ENCODE measurements around the gene HK3. TPM values are rescaled to one million over a fixed set of nuclear protein-coding genes. Genes with fewer than 3 reads are reported as not detected.

The HK3 gene, protein sequence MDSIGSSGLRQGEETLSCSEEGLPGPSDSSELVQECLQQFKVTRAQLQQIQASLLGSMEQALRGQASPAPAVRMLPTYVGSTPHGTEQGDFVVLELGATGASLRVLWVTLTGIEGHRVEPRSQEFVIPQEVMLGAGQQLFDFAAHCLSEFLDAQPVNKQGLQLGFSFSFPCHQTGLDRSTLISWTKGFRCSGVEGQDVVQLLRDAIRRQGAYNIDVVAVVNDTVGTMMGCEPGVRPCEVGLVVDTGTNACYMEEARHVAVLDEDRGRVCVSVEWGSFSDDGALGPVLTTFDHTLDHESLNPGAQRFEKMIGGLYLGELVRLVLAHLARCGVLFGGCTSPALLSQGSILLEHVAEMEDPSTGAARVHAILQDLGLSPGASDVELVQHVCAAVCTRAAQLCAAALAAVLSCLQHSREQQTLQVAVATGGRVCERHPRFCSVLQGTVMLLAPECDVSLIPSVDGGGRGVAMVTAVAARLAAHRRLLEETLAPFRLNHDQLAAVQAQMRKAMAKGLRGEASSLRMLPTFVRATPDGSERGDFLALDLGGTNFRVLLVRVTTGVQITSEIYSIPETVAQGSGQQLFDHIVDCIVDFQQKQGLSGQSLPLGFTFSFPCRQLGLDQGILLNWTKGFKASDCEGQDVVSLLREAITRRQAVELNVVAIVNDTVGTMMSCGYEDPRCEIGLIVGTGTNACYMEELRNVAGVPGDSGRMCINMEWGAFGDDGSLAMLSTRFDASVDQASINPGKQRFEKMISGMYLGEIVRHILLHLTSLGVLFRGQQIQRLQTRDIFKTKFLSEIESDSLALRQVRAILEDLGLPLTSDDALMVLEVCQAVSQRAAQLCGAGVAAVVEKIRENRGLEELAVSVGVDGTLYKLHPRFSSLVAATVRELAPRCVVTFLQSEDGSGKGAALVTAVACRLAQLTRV
- total RNA-seq = 4.1 TPM

DNA sequence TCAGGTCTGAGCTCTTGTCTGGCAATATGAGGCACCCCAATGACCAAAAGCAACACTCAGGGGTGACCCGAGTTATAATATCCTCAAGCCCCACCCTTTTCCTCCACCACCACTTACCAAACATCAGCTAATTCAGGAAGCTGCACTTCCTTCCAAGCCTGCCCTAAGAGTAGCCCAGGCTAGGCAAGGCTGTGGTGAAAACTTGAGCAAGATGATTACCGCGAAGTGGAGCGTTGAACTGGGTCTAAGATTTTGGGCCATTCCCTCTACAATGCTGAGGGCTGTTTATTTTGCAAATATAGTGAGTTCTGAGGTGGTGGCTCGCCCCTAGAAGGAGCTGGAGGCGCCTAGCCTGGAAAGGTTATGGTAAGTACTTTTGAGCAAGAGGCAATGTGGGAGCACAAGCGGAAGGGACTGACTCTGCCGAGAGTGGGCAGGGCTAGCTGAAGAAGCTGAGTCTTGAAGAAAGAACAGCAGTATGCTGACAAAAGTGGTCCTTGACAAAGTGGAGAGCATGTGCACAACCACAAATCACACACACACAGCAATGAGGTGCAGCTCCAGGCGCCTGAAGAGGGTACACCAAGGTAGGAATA, at the start of gene HK3:
HK3 (minus strand) TSS at position 51 of the 596 bp plus-strand sequence. CDS start 3,187 bp downstream, outside the sequence.
- DNase-seq = no peak

- no peak for DNase-seq
Measured at GRCh38 chr5:176948458-176948857, 49.3 kb upstream of the HK3 start.

DNA sequence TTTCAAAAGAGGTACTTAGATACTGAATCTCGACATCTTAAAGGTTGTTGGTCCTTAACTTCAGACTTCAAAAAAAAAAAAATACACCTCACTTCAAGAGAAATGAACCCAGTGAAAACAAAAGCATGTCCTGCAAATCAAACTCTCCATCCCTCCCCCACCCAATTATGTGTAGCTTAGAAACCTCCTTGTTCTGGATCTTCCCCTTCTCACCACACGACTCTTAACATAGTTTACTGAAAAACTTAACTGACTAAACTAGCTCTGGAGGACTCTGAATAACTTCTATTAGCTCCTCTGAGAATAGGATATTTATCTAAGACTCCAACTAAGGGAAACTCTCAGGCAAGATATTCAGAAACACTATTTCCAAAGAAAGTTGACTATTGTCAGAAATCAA, 48.7 kb upstream of the HK3 start:
- no peak for DNase-seq

DNA sequence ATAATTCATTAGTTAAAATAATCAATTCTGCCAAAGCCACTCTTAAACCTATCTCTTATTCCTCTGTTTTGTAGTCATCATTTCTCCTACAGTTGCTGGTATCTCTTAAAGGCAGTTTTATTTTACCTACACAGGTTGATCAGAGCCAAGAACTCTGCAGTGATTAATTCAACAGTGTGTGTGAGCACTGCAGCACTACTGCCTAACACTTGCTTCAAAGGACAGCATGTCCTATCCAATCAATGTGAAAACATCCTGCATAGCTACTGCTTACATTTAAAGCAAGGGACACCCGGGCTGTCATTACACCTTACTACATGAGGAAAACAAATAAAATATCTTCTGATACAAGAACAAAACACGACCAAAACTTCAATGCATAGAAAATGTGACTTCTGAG, 45.1 kb upstream of the HK3 start:
- no peak for DNase-seq

DNA sequence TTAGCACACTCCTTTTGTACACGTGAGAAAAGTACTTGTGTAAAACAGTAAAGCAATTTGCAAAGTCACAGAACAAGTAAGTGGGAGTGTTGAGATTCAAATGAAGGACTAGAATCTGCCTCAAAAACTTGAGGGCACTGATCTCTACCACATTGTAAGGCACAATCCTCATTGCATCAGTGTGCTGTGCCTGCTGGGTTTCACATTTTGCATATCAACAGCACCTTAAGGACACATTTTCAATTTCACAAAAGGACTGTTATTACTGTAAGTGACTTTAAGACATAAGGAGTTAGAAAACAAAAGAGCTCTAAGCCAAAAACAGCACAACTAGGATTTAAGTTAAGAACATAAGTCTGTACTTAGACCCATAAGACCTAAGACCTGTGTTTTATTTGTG, 44.7 kb upstream of the HK3 start:
- DNase-seq = no peak

DNA sequence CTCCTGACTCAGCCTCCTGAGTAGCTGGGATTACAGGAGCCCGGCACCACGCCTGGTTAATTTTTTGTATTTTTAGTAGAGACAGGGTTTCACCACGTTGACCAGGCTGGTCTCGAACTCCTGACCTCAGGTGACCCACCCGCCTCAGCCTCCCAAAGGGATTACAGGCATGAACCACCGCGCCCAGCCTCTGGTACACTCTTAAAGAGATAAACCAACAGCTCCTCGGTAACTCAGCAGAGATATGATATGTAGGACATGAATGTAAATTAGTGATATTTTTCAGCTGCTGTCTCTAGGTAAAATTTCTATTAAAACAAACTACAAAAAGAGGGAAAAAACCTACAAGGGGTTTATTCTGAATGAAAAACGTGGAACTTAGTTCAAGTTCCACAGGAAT, 42.8 kb upstream of the HK3 start:
- DNase-seq = no peak

DNA sequence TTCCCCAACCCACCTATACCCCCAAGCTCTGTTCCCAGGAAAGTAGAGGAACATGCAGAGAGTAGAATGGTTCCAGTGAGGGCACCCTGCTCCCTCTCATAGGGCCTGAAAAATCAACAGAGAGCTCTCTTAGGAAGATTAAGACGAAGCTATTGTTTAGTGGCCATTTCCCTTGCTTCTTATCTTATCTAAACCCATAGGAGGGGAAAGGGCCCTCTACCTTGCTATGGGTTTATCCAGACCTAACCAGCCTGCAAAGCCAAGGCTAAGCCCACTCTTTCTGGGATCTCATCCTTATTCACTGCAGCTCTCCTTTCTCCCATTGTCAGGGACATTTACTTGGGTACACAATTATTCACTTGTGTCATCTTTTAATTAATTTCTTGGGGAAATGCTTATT, 39.3 kb upstream of the HK3 start:
- no peak for DNase-seq

DNA sequence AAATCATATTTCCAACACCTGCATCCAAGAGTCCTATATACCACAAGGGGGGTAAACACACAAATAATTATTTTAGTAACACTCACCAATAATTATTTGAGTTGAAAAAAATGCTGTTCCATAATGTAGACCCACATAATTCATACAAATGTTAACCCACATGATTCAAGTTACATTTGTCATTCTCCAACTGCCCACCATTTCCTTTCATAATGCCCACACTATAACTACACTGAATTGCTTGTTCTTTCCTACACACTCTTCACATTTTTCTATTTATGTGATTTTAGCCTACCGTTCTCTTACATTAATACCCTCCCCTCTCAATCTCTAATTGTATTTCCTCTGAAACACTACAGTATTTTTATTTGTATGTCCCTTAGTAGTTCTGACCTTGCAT, 35.9 kb upstream of the HK3 start:
- DNase-seq = no peak

GRCh38 chr5:176934309-176934930, 35.3 kb upstream of the HK3 start:
- DNase-seq = no peak

DNA sequence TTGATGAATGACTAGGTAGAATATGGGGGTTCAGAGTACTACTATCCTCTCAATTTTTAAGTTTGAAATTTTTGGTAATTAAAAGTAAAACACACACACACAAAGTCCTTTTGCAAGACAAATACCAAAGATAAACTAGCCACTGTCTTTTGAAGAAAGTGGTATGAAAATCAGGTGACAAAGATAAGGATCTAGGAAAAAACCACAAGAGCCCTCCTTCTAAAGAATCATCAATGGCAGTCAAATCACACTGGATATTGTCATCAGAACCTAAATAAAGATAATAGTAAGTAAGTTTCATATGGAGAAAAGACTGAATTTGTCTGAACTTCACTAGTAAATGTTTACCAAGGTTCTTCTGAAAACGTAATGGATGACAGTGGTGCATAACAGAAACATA, 30.5 kb upstream of the HK3 start:
- DNase-seq = no peak

DNA sequence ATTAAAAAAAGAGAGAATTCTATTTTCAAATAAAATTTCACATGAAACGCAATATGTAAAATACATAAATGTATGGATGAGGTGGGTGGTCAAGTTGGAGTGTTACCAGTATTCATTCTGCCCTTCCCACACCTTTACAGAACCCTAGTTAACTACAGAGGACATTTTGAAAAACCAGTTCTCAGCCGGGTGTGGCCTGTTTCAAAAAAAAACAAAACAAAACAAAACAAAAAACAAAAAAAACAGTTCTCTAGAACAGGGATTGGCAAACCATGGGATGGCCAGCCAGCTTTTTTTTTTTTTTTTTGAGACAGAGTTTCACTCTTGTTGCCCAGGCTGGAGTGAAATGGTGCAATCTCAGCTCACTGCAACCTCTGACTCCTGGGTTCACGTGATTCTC, 28.4 kb upstream of the HK3 start:
- DNase-seq = no peak

GRCh38 chr5:176922817-176923216, 23.7 kb upstream of the HK3 start:
- no peak for DNase-seq

DNA sequence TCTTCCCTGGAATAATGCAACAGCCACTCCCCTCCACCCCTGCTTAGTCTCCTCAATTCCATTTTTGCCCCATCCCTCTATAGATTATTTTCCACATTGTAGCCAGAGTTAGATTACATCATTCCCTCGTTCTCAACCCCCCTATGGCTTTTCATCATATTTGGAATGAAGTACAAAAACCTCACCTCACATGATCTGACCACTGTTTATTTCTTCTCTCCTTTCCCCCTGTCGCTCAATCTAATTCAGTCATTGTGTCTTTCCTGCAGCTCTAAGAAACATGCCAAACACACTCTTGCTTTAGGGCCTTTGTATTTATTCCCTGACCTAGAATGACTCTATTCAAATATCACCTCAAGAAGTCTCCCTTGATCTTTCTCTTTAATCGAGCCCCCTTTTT, 22.6 kb upstream of the HK3 start:
- DNase-seq = no peak

GRCh38 chr5:176918613-176919012, 19.5 kb upstream of the HK3 start:
- DNase-seq = no peak

DNA sequence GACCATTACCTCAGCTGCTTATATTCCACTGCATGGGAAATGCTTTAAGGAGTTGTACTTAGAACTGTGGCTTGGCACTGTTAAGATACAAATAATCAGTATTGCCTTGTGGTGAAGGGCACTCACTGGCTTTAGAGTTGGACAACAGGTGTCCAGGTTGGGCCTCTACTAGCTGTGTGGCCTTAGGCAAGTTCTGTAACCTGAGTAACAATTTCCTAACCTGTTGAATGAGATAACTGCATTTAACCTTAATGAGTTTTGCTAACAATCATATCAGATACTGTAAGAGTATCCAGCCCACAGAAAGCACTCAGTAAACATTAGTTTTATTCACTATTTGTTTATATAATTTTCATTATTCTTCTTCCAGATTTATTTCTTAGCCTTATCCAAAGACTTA, 17.2 kb upstream of the HK3 start:
- no peak for DNase-seq

DNA sequence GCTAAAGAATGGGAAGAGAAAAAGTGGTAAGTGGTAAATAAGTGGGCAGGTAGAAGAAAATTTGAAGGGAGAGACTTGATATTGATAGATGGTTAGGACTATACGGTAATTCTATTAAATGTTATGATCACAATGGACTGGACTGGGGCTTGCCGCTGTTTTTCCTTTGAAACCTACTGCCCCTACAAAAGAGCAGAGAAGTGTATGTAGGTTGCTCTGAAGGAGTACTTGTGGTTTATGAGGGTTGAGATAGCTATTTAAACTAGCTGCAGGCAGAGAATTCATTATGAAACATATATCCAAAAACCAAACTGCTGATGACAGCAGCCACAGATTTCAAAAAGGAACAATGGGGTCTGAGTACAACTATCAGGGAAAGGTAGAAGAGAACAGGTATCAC, 16.8 kb upstream of the HK3 start:
- DNase-seq = no peak

- DNase-seq = no peak
Measured at GRCh38 chr5:176912115-176912514, 13.0 kb upstream of the HK3 start.

- no peak for DNase-seq
Measured at GRCh38 chr5:176908675-176909368, 9.7 kb upstream of the HK3 start.

- no peak for DNase-seq
Measured at GRCh38 chr5:176906796-176907195, 7.7 kb upstream of the HK3 start.

DNA sequence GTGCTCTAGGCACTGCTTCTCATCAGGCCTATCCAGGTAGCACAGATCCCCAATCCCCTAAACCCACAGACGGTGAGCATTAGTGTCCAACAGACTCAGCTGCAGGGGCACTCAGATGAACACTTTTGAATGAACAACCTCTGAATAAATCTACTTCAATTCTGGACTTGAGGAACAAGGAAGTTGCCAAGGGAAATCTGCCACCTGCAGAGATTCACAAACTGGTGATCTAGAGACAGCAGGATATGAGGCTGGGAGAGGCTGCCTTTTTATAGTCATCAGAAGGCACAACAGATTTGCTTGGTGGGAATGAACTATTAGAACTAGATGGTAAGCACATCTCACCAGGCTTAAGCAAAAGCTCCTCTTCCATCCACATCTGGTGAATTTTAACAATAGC, 7.0 kb upstream of the HK3 start:
- no peak for DNase-seq

DNA sequence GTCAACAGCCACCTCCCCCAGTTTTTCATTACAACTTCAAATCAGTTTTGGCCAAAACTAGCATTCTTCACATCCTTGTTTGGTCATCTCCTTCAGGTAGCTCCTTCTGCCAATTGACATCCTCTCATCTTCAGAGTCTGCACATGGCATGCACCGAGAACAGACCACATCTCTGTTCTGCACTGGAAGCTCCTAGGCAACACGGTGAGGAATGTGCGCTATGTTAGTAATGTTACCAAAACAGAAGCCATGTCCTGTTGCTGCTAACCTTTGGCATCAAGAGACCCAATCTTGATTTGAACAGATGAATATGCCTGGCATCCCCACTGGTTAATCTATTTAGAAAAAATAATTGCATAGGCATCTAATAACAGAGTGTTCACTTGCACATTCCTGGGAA, 5.1 kb upstream of the HK3 start:
- no peak for DNase-seq
